Panc1 (cell line): Measurements from ENCODE around the gene FIGNL2. TPM values are rescaled to one million over a fixed set of nuclear protein-coding genes. Genes with fewer than 3 reads are reported as not detected.
"Not testable (repeated sequence)": the region's sequence is repeated elsewhere in the genome, so short reads cannot be mapped to it uniquely, and the experiment has no call there.

Experiments
- ATAC-seq: fragments of 200-7000 bp; cut with Tn5 transposase; 2 replicates; pipeline ENCODE4 v1.9.1; 2020; ENCODE audit warnings: mild to moderate bottlenecking, moderate library complexity
- BruUV-seq: library from RNA; stranded (reverse); fragments of 400-500 nt; replicated peaks from 2 replicates; lab custom pipeline; 2021; lab: Mats Ljungman, UMichigan
- CTCF ChIA-PET: fragments of 300-600 bp; sonication (Branson Sonifier 250); formaldehyde crosslinking; loops from one replicate; lab custom pipeline; 2022; ENCODE audit warnings: antibody characterized with exemption; lab: Charles Lee
- POLR2A ChIA-PET: fragments of 300-600 bp; sonication (Branson Sonifier 250); formaldehyde crosslinking; loops from one replicate; lab custom pipeline; 2022; ENCODE audit warnings: antibody characterized with exemption; lab: Charles Lee
- DNase-seq: peaks from one replicate; pipeline ENCODE4 v3.0.0-alpha.2; 2010; ENCODE audit warnings: low read depth, low spot score
- H3K27ac ChIP-seq: 2 replicates; pipeline ENCODE4 v1.5.1; 2011; ENCODE audit warnings: mild to moderate bottlenecking, low read length, inconsistent platforms
- H3K27me3 ChIP-seq: fragments of 200-500 bp; sonication (Bioruptor generic); 2 replicates; pipeline ENCODE4 v1.6.0; 2014; ENCODE audit warnings: low read length, inconsistent platforms; ENCODE audit not compliant: control insufficient read depth, insufficient read depth
- H3K36me3 ChIP-seq: fragments of 200-500 bp; sonication (Bioruptor generic); 2 replicates; pipeline ENCODE4 v1.5.1; 2014; ENCODE audit warnings: inconsistent platforms, mild to moderate bottlenecking, low read length, moderate library complexity; ENCODE audit not compliant: control insufficient read depth, insufficient read depth
- H3K4me1 ChIP-seq: 2 replicates; pipeline ENCODE4 v1.5.1; 2011; ENCODE audit warnings: inconsistent platforms, mild to moderate bottlenecking, low read length, moderate library complexity; ENCODE audit not compliant: control insufficient read depth, insufficient read depth
- H3K4me3 ChIP-seq, 2 experiments: 2 replicates each; pipeline ENCODE4 v1.5.1; 2011 to 2012; ENCODE audit warnings: low read depth in 2 of 2, low read length in 2 of 2, mild to moderate bottlenecking in 2 of 2, inconsistent platforms in 1 of 2, moderate library complexity in 1 of 2
- H3K9me3 ChIP-seq: fragments of 200-500 bp; sonication (Bioruptor generic); 2 replicates; pipeline ENCODE4 v1.5.1; 2014; ENCODE audit warnings: low read depth, mild to moderate bottlenecking, inconsistent platforms, low read length, moderate library complexity; ENCODE audit not compliant: control insufficient read depth, insufficient read depth
- CTCF ChIP-seq: fragments of 450-650 bp; IDR thresholded peaks from 2 replicates; pipeline ENCODE4 v1.5.1; 2017; ENCODE audit warnings: mild to moderate bottlenecking
- POLR2AphosphoS5 ChIP-seq: IDR thresholded peaks from 2 replicates; pipeline ENCODE4 v1.6.1; 2012; ENCODE audit warnings: mild to moderate bottlenecking, low read depth, low read length, moderate library complexity
- REST ChIP-seq, 2 experiments: IDR thresholded peaks; 2 replicates each; pipeline ENCODE4 v1.6.1; 2011 to 2012; ENCODE audit warnings: low read depth in 2 of 2, control low read depth in 1 of 2, low read length in 1 of 2, mild to moderate bottlenecking in 1 of 2, moderate library complexity in 1 of 2; ENCODE audit not compliant: insufficient read depth in 1 of 2
- SIN3A ChIP-seq: IDR thresholded peaks from 2 replicates; pipeline ENCODE4 v1.6.1; 2012; ENCODE audit warnings: low read depth, mild to moderate bottlenecking, low read length, moderate library complexity, borderline replicate concordance; ENCODE audit not compliant: insufficient read depth
- TCF7L2 ChIP-seq: IDR thresholded peaks from 2 replicates; pipeline ENCODE4 v1.6.1; 2011; ENCODE audit warnings: mild to moderate bottlenecking, low read depth, low read length, inconsistent platforms
- in situ Hi-C: cut with HindIII; loops from 2 replicates; pipeline ENCODE4 v1.10.0; 2016; ENCODE audit warnings: low sequenced_read_pairs, low pct_unique_long_range_greater_than_20kb
- intact Hi-C: fragments of 100-400 bp; cut with micrococcal nuclease; formaldehyde crosslinking; loops from one replicate; pipeline ENCODE4 v1.10.0; 2022; ENCODE audit not compliant: unreplicated experiment
- total RNA-seq: library from RNA; stranded (reverse); gene quantifications from one replicate; pipeline ENCODE4 v1.2.1, GENCODE V29; 2021; ENCODE audit not compliant: unreplicated experiment

Gene FIGNL2
- total RNA-seq, 1 experiment from 2014 or later: 0.23 TPM

GRCh38 chr12:51886021-51886710 is 37.6 kb upstream of the FIGNL2 start:
- Histone ChIP-seq H3K27ac (no peak overlapping the region), H3K36me3 (no peaks in the 10 kb centered on the region), H3K27me3 (no peaks in the 10 kb centered on the region), H3K4me1 (no peaks in the 10 kb centered on the region), H3K4me3 (no peak overlapping the region), H3K9me3 (peaks cover 7% of the 10 kb centered on the region; the same call in 1 of the 2 replicates)
- no peak for DNase-seq
- ATAC-seq: peak; percentile 48; the same call in 1 of the 2 replicates
- intact Hi-C loops (no loop called here), in situ Hi-C loops (no loop called here)
- BruUV-seq: no TSS peak
- ChIA-PET CTCF (interaction anchor here (0.6 kb wide), 1 partner anchor 13 kb away, joined by 3 read pairs; no protein-coding TSS in a partner anchor), POLR2A (interaction anchor here (0.7 kb wide), 2 partner anchors 31 to 428 kb away, joined by 3 to 4 read pairs; no protein-coding TSS in a partner anchor)
- TF ChIP-seq POLR2AphosphoS5: no peak
- TF ChIP-seq REST (IDR thresholded peaks at IDR 0.05; ENCODE audit: insufficient read depth in 1 of 2, low read depth in 2 of 2, low read length in 1 of 2): no peak
- no peak for TF ChIP-seq CTCF

GRCh38 chr12:51885294-51886020 is 36.9 kb upstream of the FIGNL2 start:
- H3K27ac ChIP-seq, BruUV-seq, H3K27me3 ChIP-seq, H3K4me1 ChIP-seq, in situ Hi-C loops, H3K36me3 ChIP-seq, ATAC-seq, DNase-seq, intact Hi-C loops, H3K9me3 ChIP-seq, H3K4me3 ChIP-seq: not testable (repeated sequence)
- POLR2A ChIA-PET: interaction anchor here (0.7 kb wide), 1 partner anchor 427 kb away, joined by 3 read pairs; no protein-coding TSS in a partner anchor
- CTCF ChIA-PET: interaction anchor here (0.6 kb wide), 1 partner anchor 14 kb away, joined by 3 read pairs; no protein-coding TSS in a partner anchor

GRCh38 chr12:51884676-51885229 is 36.2 kb upstream of the FIGNL2 start:
- in situ Hi-C loops (no loop called here), intact Hi-C loops (no loop called here)
- no peaks in the 10 kb centered on the region for H3K27me3 ChIP-seq
- H3K4me3 ChIP-seq: no peak overlapping the region
- peaks cover 7% of the 10 kb centered on the region; the same call in 1 of the 2 replicates for H3K9me3 ChIP-seq
- ChIA-PET POLR2A (no interaction called here), CTCF (no interaction called here)
- no peak overlapping the region for H3K27ac ChIP-seq
- no TSS peak for BruUV-seq
- no peak for ATAC-seq
- TF ChIP-seq REST (IDR thresholded peaks at IDR 0.05; ENCODE audit: insufficient read depth in 1 of 2, low read depth in 2 of 2, low read length in 1 of 2) (no peak), POLR2AphosphoS5 (no peak), CTCF (no peak), TCF7L2 (no peak), SIN3A (no peak)
- no peak for DNase-seq
- H3K36me3 ChIP-seq: no peaks in the 10 kb centered on the region
- no peaks in the 10 kb centered on the region for H3K4me1 ChIP-seq
